OCI-LY3 (cell line): ENCODE results near the gene SFI1.

Experiments
- EZH2phosphoT487 ChIP-seq: fragments of 200-600 bp; shearing (Covaris generic); IDR thresholded peaks from 2 replicates; pipeline ENCODE4 v1.6.1; 2018; ENCODE audit warnings: antibody characterized with exemption, mixed run types, low read depth
- TF ChIP-seq, protein P1 (sequence below): fragments of 200-600, 300-600 bp; sonication (generic); IDR thresholded peaks from 2 replicates; pipeline ENCODE4 v1.5.1; 2014; ENCODE audit warnings: antibody characterized with exemption, low read length, low read depth

DNA sequence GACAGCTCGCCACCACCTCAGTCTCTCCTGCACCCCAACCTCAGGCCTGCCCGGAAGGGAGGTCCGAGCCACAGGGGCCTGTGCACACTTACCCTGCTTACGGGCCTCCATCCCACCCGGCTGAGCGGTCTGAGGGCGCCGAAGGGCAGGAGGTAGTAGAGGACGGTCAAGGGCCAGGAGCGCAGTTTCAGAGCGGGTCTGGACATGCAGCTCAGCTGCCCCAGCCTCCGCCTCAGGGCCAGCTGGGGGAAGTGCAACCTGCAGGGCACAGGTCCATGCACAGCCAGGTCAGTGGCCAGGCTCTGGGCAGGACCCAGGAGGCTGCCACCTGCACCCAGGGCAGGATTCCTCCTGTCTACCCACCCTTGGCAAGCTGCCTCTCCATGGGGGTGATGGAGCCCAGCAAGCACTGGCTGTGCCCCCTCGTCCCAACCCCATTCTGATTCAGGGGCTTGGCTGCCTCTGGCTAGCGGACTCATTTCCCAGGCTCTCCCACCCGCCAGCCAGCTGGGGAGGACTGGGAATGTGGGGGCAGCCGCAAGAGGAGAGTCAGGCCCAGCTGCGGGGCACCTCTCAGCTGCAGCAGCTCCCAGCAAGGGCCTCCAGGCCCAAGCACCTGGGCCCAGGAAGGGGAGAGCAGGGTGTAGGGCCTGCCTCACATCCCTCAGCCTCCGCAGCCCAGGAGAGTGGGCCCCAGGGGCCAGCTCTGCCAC lies 127.4 kb downstream of the SFI1 start:
- TF ChIP-seq, protein P1, sequence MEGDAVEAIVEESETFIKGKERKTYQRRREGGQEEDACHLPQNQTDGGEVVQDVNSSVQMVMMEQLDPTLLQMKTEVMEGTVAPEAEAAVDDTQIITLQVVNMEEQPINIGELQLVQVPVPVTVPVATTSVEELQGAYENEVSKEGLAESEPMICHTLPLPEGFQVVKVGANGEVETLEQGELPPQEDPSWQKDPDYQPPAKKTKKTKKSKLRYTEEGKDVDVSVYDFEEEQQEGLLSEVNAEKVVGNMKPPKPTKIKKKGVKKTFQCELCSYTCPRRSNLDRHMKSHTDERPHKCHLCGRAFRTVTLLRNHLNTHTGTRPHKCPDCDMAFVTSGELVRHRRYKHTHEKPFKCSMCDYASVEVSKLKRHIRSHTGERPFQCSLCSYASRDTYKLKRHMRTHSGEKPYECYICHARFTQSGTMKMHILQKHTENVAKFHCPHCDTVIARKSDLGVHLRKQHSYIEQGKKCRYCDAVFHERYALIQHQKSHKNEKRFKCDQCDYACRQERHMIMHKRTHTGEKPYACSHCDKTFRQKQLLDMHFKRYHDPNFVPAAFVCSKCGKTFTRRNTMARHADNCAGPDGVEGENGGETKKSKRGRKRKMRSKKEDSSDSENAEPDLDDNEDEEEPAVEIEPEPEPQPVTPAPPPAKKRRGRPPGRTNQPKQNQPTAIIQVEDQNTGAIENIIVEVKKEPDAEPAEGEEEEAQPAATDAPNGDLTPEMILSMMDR, result no peak
- TF ChIP-seq EZH2phosphoT487, result no peak
